SH-SY5Y (cell line): ENCODE measurements around the gene PPFIA1.

Experiments
- GATA2 ChIP-seq: IDR thresholded peaks from 2 replicates; pipeline ENCODE4 v1.6.1; 2011; ENCODE audit warnings: mild to moderate bottlenecking, low read depth, low read length
- GATA3 ChIP-seq: IDR thresholded peaks from 2 replicates; pipeline ENCODE4 v1.6.1; 2011; ENCODE audit warnings: low read depth, mild to moderate bottlenecking, low read length, moderate library complexity

DNA sequence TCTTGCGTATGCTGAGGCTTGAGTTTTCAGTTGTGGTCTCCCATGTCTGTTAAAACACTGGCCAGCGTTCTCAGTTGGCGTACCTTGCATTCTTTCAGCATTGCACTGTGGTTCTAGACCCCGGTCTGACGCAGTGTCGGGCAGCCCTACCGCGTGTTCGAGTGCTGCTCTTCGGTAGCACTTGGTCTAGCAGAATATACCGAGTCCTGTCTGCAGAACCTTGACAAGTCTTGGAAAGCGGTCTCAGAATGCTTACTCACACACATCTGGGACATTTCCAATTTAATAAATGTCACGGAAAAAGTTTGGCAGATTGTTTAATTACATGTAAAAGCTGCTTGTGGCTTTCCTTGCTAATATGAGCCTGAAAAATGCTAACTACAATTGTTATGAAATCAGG lies 32.6 kb downstream of the PPFIA1 start:
- no peak for TF ChIP-seq GATA2
- no peak for TF ChIP-seq GATA3
